ENCODE results near the gene RAB26.
"Not testable (repeated sequence)": the region's sequence is repeated elsewhere in the genome, so short reads cannot be mapped to it uniquely, and the experiment has no call there.

RAB26 gene

DNA sequence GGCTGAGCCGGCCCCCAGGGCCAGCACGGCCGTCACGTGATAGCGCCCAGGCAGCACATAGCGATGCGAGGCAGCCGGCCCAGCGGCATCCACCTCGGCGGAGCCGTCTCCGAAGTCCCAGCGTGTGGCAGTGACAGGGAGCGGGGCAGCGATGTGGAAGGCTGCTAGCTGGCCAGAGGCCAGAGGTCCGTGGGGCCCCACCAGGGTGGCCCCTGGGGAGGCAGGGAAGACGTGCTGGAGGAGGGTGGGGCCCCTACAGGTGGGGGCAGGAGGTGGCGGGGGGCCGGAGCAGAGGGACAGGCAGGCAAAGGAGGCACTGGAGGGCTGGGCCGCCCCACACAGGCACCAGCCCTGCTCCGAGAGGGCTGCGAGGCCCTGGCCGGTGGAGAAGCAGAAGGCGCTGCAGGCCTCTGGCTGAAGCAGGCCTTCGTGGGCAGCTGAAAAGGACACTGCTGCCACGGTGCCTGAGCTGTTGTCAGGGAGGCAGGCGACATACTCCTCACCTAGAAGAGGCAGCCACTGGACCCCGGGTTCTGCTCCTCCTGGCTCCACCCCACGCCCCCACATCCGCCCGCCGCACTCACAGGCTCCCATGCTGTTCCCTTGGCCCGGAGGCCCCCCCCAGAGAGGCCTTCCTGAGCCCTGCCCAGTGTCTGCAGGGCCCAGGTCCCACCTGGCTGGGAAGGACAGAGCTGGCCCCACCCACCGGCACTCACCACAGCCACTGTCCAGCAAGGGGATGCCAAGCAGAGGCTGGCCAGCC, 30.3 kb upstream of the RAB26 start:
- not testable (repeated sequence) for DNase-seq

GRCh38 chr16:2121325-2121724, 27.1 kb upstream of the RAB26 start:
- not testable (repeated sequence) for DNase-seq

DNA sequence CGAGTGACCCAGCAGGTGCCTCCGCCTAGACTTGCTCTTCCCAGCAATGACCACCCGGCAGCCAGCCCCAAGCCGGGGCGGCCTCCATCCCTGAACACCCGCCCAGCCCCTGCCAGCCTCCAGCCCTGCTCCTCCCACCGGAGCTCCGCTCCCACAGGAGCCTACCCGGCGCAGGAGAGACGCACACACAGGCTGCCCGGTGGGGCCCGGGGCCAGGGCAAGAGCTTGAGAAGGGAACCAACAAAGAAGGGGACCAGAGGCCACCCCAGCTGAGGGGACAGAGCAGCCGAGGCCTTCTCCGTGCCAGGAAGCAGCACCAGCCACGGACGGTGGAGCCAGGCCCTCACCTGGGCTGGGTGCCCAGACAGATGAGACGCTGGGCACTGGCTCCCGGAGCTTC, 26.6 kb upstream of the RAB26 start:
- no peak for DNase-seq

- no peak for DNase-seq
These were observed 26.0 kb upstream of the RAB26 start for GRCh38 chr16:2122429-2122828.

- not testable (repeated sequence) for DNase-seq
These were observed 25.3 kb upstream of the RAB26 start for GRCh38 chr16:2122934-2123683.

DNA sequence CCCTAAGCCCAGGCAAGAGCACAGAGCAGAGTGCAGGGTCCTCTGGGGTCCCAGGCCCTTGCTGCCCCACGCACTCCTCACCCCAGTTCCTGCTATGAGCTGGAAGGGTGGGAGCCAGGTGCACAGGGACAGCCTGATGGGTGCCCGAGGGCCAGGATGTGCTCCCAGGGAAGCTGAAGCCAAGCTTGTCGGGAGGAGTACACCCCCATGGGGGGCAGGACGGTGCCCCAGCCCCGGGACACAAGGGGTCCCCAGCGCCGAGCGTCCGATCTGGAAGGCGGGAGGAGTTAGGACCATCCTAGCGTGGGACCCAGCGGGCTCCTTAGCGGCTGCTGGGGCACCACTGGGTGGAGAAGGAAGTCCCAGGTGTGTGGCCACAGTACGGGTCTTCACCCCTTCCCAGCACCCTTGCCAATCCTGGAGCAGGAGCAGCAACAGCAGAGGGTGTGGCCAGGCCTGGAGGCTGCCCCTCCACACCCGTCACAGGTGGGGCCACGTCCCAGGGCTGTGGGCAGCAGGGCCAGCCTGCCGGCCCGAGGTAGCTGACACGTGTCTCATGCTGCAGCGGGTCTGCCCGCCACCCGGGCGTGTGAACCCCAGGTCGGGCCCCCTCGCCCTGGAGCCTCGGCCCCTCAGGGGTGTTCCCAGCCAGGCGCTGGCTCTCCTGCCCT, 24.6 kb upstream of the RAB26 start:
- DNase-seq = not testable (repeated sequence)

DNA sequence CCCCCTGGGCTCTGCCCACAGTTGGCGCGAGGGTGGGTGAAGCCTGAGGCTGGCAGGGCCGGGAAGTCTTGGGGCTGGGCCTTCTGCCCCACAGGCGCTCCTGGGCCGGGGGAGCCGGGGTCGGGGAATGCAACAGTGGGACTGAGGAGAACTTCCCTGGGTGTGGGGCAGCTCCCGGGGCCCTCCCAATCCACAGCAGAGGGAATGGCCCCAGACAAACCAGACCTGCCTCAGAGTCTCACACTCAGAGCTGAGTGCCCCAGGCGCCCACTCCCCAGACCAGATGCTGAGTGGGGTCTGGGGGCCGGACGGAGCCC, 24.1 kb upstream of the RAB26 start:
- DNase-seq = not testable (repeated sequence)

GRCh38 chr16:2124694-2125444, 23.6 kb upstream of the RAB26 start:
- not testable (repeated sequence) for DNase-seq

DNA sequence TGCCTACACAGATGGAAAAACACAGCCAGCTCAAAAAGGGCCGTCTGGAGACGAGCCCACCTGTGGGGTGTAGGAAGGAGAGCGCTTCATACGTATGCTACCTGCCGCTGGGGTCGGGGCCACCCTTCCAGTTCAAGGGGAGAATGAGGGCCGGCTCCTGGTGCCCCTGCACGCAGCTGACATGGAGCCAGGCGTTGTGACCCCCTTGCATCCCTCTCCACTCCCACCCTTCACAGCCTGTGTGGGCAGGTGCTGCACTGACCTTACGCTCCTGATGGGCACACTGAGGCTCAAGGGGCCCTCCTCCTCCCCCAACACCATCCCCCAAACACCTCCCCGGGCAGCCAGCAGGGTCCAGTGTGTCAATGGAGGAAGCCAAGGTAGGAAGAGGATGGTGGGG, 22.8 kb upstream of the RAB26 start:
- DNase-seq = not testable (repeated sequence)

DNA sequence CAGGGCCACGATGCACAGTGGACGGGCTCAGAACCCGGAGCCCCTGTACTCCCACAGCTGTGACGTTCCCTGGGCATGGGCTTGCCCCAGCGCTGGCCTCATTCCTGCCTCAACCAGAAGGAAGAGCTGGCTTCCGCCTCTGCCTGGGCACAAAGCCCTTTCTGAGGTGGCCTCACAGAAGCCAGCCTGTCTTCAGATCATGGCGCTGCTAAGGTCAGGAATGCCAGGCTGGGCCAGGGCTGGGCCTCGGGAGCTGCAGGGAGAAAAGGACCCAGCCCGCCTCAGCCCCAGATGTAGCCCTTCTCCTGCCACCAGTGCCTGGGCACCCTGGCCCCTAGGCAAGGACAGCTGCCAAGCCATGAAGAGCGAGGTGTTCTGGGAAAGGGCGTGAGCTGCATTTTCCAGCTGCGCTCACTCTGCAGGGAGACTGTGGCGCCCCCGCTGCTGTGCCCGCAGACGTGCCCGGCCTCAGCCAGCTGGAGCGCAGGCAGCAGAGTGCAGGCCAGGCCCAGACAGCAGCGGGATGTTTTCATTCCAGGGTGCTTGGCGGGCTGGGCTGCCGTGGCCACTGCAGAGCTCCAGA, 22.2 kb upstream of the RAB26 start:
- DNase-seq = not testable (repeated sequence)

DNA sequence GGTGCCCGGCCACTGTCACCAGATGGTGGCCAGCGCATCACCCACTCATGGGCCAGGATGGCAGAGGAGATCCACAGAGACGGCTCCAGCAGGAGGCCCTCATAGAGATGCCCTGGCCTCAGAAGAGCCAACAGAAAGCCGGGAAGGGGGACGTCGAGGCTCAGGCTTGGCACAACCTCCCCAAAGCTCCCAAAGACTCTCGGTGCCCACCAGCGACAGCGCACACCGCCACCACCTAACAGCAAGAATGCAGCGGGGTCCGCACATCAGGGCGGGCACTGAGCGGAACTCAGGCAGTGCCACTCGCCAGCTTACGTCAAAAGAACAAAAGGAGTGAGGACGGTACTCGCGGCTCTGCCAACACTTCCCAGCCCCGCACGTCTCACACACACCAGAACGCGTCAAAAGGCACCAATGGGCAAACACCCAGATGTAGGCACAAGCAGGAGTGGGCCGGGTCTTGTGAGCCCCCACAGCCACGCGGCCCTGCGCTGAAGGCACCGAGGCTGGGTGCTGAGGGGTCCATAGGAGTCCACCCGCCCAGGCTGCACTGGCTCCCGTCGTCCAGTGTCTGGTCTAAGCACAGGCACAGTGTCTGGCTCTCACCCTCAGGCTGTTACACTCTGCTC, 21.4 kb upstream of the RAB26 start:
- DNase-seq = not testable (repeated sequence)

DNA sequence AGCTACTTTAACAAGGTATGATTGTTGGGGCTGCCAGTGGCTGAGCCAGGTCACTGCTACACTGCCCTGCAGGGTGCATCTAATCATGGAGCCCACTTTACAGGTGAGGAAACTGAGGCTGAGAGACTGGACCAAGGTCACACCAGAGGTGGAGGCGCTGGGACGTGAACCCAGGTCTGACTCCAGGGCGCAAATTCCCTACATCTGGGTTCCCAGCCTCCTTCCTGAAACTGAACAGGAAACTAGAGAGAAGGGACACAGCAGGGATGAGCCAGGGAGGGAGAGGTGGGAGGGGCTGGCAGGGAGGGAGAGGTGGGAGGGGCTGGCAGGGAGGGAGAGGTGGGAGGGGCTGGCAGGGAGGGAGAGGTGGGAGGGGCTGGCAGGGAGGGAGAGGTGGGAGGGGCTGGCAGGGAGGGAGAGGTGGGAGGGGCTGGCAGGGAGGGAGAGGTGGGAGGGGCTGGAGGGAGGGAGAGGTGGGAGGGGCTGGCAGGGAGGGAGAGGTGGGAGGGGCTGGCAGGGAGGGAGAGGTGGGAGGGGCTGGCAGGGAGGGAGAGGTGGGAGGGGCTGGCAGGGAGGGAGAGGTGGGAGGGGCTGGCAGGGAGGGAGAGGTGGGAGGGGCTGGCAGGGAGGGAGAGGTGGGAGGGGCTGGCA, 20.7 kb upstream of the RAB26 start:
- not testable (repeated sequence) for DNase-seq

DNA sequence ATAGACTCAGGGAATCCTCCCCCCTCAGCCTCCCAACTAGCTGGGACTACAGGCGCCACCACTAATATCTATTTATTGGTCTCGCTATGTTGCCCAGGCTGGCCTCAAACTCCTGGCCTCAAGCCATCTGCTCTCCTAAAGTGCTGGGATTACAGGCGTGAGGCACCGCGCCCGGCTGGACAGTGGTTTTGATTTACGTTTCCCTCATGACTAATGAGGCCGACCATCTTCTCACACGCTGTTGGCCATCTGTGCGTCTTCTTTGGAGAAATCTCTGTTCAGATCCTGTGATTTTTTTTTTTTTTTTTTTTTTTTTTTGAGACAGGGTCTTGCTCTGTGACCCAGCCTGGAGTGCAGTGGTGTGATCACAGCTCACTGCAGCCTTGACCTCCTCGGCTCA, 19.2 kb upstream of the RAB26 start:
- not testable (repeated sequence) for DNase-seq

GRCh38 chr16:2129890-2130447, 18.5 kb upstream of the RAB26 start:
- DNase-seq = not testable (repeated sequence)

GRCh38 chr16:2133797-2134196, 14.6 kb upstream of the RAB26 start:
- DNase-seq = not testable (repeated sequence)

DNA sequence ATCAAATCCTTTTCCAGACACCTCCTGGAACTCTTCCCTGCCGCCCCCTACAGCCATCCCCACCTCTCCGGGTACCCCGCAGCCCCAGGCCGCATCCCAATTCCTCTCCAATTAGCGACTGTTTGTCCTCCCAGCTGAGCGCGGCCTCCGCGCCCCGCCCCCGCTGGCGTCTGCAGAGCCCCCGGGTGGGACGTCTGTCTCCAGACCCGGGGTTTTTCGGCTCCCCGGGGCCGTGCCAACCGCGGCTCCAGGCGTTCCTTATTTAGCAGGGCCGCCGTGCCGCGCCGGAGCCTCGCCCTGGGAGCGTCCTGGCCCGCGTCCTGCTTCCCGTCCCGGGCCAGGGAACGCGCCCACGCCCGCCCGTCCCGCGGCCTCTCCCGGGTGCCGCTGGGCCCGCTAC, 13.4 kb upstream of the RAB26 start:
- DNase-seq = not testable (repeated sequence)

DNA sequence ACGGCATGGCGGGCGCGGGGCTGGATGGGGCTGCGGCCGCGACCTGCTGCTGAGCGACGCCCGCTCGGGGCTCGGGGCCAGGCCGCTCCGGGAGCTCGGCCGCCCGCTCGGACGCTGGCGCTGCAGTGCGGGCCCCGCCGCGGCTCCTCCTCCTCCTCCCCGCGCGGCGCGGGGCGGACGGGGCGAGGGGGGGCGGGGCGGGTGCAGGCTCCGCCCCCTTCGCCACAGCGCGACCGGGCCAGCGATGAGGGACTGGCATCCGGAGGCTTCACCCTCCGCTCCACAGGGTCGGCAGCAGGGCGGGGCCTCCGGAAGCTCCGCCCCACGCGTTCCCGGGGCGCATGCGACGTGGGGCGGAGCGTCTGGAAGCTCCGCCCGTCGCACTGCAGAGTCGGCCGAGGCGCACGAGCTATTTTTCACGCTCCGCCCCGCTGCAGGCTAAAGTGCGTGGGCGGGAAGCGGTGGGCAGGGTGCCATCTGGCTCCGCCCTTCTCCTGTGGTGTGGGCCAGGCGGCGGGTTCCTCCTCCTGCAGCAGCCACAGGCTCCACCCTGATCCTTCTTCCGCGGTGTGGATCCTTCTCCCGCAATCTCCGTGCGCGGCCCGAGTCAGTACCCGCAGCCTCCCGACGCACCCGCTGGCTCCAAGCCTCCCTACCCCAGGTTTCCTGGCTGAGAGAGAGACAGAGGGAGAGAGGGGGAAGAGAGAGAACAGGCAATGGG, 12.5 kb upstream of the RAB26 start, which contains the start of gene PKD1:
Gene PKD1 (minus strand): TSS at position 129 of the 721 bp plus-strand sequence. CDS start 209 bp downstream, outside the sequence.
- peak; percentile 94 for DNase-seq

- DNase-seq = no peak
These were observed 5.2 kb upstream of the RAB26 start for GRCh38 chr16:2142942-2143877.

DNA sequence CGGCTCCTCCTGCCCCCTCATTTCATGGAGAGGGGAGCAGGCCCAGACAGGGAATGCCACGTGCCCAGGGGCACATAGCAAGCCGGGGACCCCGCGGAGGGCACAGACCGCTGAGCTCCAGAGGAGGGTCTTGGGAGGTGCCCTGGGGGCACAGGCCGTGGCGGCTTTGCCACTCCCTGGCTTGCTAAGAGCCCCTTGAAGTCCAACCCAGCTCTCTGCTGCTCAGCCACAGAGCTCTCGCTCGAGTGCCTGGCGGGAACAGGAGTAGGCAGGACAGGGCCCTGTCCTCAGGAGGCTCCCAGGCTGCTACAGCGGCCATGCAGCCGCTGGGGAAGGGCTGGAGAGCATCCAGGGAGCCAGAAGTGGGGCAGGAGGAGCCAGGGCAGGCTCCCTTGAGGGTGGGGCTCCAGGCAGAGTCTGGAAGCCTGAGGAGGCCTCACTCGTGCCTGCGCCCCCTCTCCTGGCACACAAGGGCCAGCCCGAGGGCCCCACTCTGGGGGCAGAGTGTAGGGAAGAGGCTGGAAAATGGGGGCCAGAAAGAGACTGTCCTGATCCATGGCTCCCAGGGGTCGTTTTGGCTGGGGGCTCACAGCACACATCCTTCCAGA, 4.4 kb upstream of the RAB26 start:
- DNase-seq = no peak
